ENCODE measurements around the gene PDE3A.
"Not testable (repeated sequence)": the region's sequence is repeated elsewhere in the genome, so short reads cannot be mapped to it uniquely, and the experiment has no call there.

Gene PDE3A

DNA sequence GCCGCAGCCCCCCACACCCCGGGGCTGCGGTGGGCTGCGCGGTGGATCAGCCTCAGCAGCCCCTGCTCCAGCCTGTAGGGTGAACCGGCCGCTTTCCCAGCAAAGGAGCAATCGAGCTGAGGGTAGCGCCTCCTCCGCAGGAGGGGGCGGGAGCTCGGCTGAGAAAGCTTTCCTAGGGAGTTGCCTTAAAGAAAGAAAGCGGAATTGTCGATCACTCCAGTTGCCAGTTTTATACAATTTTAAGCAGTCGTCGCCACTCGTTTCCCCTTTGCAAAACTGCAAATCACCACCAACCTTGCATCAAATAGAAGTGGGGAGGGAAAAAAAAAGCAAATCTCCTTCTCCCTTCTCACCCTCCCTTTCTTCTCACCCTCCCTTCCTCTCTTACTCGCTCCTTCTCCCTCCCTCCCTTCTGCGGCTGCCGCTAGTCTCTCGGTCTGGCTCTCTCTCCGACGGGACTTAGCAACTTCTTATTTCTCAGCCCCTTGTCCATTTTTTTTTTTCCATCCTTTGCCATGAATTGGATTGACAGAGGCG is at the start of gene PDE3A:
Gene PDE3A (plus strand): TSS at position 424 of the 537 bp plus-strand sequence. CDS start 748 bp downstream, outside the sequence.
- in situ Hi-C loops (cut with MboI; ENCODE audit: low sequenced_read_pairs, unreplicated experiment) = no loop called here
- TF ChIP-seq, protein P1, sequence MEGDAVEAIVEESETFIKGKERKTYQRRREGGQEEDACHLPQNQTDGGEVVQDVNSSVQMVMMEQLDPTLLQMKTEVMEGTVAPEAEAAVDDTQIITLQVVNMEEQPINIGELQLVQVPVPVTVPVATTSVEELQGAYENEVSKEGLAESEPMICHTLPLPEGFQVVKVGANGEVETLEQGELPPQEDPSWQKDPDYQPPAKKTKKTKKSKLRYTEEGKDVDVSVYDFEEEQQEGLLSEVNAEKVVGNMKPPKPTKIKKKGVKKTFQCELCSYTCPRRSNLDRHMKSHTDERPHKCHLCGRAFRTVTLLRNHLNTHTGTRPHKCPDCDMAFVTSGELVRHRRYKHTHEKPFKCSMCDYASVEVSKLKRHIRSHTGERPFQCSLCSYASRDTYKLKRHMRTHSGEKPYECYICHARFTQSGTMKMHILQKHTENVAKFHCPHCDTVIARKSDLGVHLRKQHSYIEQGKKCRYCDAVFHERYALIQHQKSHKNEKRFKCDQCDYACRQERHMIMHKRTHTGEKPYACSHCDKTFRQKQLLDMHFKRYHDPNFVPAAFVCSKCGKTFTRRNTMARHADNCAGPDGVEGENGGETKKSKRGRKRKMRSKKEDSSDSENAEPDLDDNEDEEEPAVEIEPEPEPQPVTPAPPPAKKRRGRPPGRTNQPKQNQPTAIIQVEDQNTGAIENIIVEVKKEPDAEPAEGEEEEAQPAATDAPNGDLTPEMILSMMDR (IDR thresholded peaks at IDR 0.05; ENCODE audit: borderline replicate concordance, control extremely low read depth, extremely low read depth, insufficient read depth, missing control alignments) = no peak
- DNase-seq (ENCODE audit: low spot score) = peak; percentile 21

DNA sequence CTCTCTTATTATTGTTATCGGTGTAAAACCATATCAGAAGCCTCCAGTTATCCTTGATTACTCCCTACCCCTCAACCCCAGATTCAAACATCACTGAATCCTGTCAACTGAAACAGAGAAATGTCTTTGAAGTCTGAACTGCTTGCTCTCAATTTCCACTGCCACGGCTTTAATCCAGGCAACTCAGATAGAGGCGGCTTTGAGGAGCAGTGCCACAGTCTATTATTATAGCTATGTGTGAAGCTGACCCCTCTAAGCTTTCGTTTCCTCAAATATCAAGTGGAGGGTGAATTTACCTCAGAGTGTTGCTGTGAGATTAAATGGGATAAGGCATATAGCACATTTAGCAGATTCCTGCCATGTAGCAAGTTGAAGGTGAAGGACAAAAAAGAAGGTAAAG is 49.0 kb upstream of the PDE3A start:
- in situ Hi-C loops (cut with MboI; ENCODE audit: low sequenced_read_pairs, unreplicated experiment) = no loop called here
- DNase-seq (ENCODE audit: low spot score) = no peak
- TF ChIP-seq, protein P1 (IDR thresholded peaks at IDR 0.05; ENCODE audit: borderline replicate concordance, control extremely low read depth, extremely low read depth, insufficient read depth, missing control alignments) = no peak

DNA sequence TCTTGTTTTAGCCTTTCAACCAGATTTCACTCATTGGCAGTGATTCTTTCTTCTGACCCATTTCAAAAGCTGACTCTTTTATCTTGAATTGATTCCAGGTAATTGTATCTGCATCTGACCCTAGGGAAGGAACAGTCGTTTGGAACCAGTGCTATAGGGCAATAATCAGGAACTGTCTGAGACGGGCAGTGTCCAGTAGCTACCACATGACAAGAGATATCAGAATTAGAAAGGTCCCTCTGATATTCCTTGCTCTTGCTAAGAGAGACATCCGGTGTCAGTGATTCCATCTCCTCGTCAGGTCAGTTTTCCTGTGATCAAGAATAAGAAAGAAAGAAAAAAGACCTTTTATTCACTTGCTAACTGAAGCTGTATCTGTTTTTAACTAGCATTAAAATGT is 47.8 kb upstream of the PDE3A start:
- DNase-seq (ENCODE audit: low spot score) = no peak
- TF ChIP-seq, protein P1 (IDR thresholded peaks at IDR 0.05; ENCODE audit: borderline replicate concordance, control extremely low read depth, extremely low read depth, insufficient read depth, missing control alignments) = no peak
- in situ Hi-C loops (cut with MboI; ENCODE audit: low sequenced_read_pairs, unreplicated experiment) = no loop called here

DNA sequence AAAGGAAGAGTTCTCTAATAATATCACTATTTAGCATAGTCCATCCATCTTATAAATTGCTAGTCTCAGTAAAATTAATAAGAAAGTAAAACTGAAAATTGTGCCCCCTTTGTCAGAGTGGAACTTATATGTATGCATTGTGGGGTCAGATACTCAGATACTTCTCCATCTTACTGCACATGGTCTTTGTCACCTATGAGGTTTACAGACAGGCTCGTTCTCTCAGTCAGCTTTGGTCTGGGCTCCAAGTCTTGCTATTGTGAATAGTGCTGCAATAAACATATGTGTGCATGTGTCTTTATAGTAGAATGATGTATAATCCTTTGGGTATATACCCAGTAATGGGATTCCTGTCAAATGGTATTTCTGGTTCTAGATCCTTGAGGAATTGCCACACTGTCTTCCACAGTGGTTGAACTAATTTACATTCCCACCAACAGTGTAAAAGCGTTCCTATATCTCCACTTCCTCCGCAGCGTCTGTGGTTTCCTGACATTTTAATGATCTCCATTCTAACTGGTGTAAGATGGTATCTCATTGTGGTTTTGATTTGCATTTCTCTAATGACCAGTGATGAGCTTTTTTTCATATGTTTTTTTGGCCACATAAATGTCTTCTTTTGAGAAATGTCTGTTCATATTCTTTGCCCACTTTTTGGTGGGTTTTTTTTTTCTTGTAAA is 37.4 kb upstream of the PDE3A start:
- DNase-seq (ENCODE audit: low spot score); in situ Hi-C loops (cut with MboI; ENCODE audit: low sequenced_read_pairs, unreplicated experiment): not testable (repeated sequence)

DNA sequence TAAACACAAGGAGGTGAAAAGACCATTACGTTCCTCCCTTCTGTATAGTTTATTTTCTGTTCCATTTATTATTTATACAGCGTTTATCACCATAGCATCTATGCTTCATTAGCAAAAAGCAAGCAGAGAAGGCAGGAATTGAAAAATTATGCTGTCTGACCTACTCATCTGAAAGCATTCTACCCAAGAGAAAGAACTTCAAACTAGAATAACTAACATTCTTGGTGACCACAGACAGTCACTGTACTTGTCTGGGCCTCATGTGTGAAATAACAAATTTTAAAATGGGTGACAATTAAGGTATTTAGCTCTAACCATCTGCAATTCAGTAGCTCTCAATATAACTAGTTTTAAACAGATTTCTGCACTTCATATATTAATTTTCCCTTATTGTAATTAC is 29.3 kb upstream of the PDE3A start:
- TF ChIP-seq, protein P1 (IDR thresholded peaks at IDR 0.05; ENCODE audit: borderline replicate concordance, control extremely low read depth, extremely low read depth, insufficient read depth, missing control alignments) = no peak
- in situ Hi-C loops (cut with MboI; ENCODE audit: low sequenced_read_pairs, unreplicated experiment) = no loop called here
- DNase-seq (ENCODE audit: low spot score) = no peak

DNA sequence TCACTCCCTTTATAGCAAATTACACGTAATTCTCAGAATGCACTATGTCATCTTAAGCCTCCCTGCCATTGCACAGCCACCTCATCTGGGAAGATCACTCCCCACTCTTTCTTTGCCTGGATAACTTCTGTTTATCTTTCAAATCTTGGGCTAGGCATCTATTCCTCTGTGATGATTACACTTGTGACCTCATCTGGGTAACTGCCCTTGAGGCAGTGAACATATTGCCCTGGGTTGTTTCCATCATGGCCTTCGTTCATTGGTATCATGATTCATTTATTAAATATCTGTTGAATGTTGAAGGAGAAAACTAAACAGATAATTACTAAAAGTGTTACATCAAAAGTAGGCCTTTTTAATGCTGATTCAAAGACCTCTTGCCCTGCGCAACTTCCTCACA is 26.2 kb upstream of the PDE3A start:
- TF ChIP-seq, protein P1 (IDR thresholded peaks at IDR 0.05; ENCODE audit: borderline replicate concordance, control extremely low read depth, extremely low read depth, insufficient read depth, missing control alignments) = no peak
- in situ Hi-C loops (cut with MboI; ENCODE audit: low sequenced_read_pairs, unreplicated experiment) = no loop called here
- DNase-seq (ENCODE audit: low spot score) = no peak

DNA sequence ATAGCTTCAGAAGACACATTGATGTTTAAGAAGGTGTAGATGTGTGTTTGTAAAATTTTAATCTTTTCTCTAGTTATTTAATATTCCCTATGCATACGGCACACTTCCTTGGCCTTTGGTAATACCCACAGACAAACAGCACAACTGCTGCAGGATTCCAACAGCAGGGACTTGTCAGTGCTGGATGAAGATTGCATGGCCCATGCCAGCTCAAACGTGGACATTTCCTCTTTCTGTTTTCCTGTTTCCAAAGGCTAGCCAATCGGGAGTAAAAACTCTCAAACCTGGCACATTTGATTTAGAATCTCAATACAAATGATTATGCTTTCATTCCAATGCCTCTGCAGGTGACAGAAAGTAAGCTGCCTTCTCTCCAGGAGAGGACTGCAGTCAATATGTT is 22.5 kb upstream of the PDE3A start:
- in situ Hi-C loops (cut with MboI; ENCODE audit: low sequenced_read_pairs, unreplicated experiment) = no loop called here
- TF ChIP-seq, protein P1 (IDR thresholded peaks at IDR 0.05; ENCODE audit: borderline replicate concordance, control extremely low read depth, extremely low read depth, insufficient read depth, missing control alignments) = no peak
- no peak for DNase-seq (ENCODE audit: low spot score)

Measured in GM13976 (cell line).